ENCODE results near the gene SPAAR.

The SPAAR gene

DNA sequence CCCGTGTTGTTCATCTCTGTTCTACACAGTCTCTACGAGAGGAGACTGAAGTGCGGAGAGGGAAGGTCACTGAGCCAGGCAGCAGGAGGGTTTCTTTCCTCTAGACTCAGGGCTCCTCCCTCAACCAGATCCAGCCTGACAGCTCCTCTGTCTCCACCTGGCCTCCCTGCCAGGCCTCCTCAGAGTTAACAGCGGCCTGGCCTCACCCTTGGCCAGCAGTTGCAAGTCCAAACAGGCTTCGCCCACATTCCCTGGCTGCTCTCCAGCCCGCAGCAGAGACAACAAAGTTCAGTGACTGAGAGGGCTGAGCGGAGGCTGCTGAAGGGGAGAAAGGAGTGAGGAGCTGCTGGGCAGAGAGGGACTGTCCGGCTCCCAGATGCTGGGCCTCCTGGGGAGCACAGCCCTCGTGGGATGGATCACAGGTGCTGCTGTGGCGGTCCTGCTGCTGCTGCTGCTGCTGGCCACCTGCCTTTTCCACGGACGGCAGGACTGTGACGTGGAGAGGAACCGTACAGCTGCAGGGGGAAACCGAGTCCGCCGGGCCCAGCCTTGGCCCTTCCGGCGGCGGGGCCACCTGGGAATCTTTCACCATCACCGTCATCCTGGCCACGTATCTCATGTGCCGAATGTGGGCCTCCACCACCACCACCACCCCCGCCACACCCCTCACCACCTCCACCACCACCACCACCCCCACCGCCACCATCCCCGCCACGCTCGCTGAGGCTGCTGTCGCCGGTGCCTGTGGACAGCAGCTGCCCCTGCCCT, 3.2 kb upstream of the SPAAR start, which contains the start of gene HRCT1:
HRCT1 (plus strand) TSS at position 291 of the 768 bp plus-strand sequence; CDS start at position 377, 86 bp downstream.
- TF ChIP-seq, protein P1, sequence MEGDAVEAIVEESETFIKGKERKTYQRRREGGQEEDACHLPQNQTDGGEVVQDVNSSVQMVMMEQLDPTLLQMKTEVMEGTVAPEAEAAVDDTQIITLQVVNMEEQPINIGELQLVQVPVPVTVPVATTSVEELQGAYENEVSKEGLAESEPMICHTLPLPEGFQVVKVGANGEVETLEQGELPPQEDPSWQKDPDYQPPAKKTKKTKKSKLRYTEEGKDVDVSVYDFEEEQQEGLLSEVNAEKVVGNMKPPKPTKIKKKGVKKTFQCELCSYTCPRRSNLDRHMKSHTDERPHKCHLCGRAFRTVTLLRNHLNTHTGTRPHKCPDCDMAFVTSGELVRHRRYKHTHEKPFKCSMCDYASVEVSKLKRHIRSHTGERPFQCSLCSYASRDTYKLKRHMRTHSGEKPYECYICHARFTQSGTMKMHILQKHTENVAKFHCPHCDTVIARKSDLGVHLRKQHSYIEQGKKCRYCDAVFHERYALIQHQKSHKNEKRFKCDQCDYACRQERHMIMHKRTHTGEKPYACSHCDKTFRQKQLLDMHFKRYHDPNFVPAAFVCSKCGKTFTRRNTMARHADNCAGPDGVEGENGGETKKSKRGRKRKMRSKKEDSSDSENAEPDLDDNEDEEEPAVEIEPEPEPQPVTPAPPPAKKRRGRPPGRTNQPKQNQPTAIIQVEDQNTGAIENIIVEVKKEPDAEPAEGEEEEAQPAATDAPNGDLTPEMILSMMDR (IDR thresholded peaks at IDR 0.05): no peak

GRCh38 chr9:35906923-35907699, 2.2 kb upstream of the SPAAR start:
- TF ChIP-seq, protein P1 (IDR thresholded peaks at IDR 0.05): no peak

DNA sequence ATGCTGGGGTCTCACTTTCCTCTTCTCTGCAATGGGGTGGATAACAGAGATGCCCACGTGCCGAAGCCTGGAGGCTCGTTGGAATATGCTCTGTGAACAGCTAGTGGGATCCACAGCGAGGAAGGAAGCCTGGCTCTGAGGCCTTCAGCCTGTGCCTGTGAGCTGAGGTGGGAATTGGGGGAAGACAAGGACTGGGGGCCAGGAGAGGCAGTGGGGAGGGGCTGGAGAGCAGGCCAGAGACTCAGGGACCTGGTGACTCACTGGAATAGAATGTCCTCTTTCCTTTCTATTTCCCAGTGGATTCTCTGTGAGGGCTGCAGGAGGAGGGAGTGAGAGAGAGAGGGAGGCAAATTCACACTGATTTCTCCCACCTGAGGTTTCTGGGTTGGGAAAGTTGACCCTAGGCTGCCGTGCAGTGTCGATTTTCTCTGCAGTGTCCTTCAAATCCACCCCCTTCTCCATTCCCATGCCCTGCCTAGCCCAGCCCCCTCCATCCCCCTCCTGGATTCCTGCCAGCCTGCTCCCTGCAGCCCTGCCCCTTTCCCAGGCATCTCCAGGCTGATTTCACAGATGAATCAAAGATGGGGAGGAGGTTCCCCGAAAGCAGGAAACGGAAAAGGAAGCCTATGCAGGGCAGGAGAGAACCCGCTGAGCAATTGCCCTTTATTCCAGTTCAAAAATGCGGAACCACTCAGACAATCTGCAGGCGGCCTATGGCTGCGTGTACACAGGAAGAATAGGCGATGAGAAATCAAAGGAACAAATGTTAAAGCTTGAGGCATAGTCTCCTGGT, 1.4 kb upstream of the SPAAR start:
- TF ChIP-seq, protein P1 (IDR thresholded peaks at IDR 0.05): no peak

DNA sequence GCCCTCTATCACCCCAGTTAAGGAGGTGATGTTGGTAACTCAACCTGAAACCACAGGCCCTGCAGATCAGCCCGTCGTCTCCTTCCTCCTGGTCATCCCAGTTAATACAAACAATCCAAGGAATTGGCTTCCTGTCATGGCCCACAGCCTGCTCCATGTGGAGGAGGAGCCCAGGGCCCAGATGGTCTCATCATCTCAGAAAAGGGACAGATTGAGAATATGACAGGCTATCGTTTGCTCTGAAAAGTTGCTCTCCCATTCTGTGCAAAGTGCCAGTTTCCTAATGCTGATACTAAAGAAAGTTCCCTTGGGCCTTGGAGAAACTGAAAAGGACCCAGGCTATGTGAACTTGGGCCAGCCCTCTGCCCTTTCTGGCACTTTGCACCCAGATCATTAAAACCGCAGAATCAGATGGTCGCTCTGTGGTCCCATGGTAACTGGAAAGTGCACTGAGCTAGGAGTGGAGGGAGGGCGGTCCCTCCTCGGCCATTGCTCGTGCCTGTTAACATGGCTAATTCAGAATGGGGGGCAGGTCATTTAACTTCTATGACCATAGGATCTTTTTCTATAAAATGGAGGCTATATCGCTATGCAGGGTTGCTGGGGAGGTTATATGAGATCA, 675 bp upstream of the SPAAR start:
- TF ChIP-seq, protein P1 (IDR thresholded peaks at IDR 0.05): no peak

DNA sequence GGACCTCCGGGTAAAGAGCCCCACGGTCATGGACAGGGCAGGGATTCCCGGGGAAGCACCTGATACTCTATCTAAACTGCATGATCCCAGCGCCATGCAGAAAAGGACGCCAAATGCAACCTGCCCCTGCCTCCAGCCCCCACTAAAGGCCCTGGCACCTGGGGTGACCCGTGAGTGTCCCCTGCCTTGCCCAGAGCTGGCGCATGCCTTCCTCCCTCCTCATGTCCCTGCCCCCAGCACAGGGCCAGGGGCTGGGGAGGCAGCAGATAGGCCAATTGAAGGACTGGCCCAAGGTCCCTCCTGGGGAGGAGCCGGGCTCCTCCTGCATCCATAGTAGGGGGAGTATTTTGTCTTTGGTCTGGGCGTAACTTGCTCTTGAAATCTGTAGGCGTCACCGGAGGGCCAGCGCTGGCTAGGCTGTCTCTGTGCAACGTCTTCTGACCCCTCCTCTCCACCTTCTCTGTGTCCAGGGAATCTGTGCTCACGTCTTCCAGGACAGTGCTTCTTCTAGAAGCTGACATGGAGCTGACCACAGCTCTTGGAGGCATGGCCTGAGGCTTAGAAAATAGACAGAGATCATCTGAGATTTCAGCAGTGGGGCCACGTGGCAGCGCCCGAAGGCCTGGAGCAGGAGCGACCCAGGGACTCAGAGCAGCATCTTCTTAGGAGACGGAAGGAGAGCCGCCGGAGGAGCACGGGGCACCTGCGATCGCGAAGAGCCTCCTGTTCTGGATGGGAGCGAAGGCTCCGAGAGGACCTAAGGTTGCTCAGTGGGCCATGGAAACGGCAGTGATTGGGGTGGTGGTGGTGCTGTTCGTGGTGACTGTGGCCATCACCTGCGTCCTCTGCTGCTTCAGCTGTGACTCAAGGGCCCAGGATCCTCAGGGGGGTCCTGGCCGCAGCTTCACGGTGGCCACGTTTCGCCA, 660 bp downstream of the SPAAR start:
- TF ChIP-seq, protein P1 (IDR thresholded peaks at IDR 0.05): no peak

DNA sequence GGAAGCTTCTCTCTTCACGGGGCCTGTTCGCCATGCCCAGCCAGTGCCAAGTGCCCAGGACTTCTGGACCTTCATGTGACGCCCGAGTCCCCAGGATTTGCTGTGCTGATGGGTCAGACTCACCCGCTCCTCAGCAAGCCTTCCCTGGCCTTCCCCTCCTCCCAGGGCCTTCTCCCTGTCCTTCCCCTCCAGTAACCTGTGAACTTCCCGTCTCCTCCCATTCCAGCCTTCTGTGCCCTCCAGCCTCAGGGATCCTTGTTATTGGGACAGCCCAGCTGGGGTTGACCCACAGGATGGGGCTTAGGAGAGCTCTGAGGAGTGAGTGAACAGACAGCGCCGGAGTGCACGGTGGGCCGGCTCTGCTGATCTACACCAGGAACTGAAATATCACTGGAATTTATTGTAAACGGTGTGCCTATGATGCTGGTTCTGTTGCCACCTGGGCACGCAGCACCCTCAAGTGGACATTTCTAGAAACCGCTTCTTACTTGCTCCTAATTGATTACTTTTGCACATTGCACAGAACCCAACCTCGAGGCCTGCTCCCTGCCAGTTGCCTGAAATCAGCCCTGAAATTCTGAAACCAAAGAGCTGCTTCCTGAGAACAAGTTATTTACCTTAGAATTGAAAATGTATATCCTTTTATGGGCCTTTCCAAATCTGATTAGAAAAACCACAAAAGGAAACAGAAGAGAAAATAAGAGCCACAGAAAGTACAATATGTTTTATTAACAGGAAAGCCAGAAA, 1.5 kb downstream of the SPAAR start:
- TF ChIP-seq, protein P1 (IDR thresholded peaks at IDR 0.05): peak; percentile 59

Data from LNCAP (cell line).